ENCODE results near the gene AMIGO2. TPM values are rescaled to one million over a fixed set of nuclear protein-coding genes. Genes with fewer than 3 reads are reported as not detected.
A peak's percentile ranks its signal among the peaks of the same experiment; 100 is the strongest.
"Not testable (repeated sequence)": the region's sequence is repeated elsewhere in the genome, so short reads cannot be mapped to it uniquely, and the experiment has no call there.

AMIGO2 gene
- total RNA-seq, 4 donors from 2014 or later: 4.5 to 6.7 (median 6.6) TPM

- in situ Hi-C loops (cut with MboI; ENCODE audit: low pct_ligation_motif_present in 1 of 4, low pct_unique_long_range_greater_than_20kb in 1 of 4, low sequenced_read_pairs in 3 of 4): no loop called here
- no peaks in the 10 kb centered on the region for H3K27me3 ChIP-seq
- DNase-seq: no peak
- WGBS, 2 donors (ENCODE audit: low coverage in 1 of 2): 90 to 100% methylated on average over 1 of the region's 1 CpG
- H3K27ac ChIP-seq: peak overlapping the region in 3 of 4 donors; percentile 17 to 38 (median 21)
- no peaks in the 10 kb centered on the region for H3K36me3 ChIP-seq
- H3K4me3 ChIP-seq: no peak overlapping the region
- intact Hi-C loops (cut with DNase I; ENCODE audit: low total_unique reads): no loop called here
- TF ChIP-seq EP300 (IDR thresholded peaks at IDR 0.05; ENCODE audit: low read depth): no peak
- TF ChIP-seq POLR2AphosphoS5 (IDR thresholded peaks at IDR 0.05): no peak
- no peak for TF ChIP-seq POLR2A (IDR thresholded peaks at IDR 0.05)
- no peak for TF ChIP-seq CTCF (IDR thresholded peaks at IDR 0.05)
- H3K4me1 ChIP-seq: peaks cover 0 to 20% (median 4%) of the 10 kb centered on the region in 4 donors
- H3K9me3 ChIP-seq: no peaks in the 10 kb centered on the region
Measured at GRCh38 chr12:47067176-47067575, 12.6 kb downstream of the AMIGO2 start.

DNA sequence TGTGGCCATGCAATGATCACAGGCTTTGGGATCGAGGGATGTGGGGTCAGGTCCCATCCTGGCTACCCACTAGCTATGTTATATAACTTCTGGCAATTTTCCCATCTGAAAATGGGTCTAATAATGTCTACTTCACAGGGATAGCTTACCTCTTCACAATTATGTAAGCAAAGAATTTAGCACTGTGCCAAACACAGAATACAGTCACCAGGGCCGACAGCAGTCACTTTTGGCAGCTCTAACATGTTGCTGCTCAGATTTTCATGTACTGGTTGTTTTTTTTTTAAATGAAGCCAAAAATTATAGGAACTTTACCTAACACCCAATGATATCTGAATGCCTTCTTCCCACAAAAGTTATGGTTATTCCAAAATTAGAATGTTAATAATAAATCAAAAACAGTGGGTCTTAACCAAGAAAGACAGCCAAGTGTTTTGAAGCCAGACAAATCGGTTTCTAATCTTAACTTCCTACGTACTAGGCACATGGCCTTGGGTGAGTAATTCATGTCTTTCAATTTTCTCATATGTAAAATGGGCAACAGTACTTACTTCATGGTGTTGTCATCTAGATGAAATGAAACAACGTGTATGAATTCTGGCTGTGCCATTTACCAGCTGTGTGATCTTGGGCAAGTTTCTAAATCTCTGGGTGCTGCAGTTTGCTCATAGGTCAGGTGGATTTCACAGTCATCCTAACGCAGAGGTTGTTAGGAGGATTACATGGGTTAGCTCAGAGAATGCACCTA lies 13.3 kb downstream of the AMIGO2 start:
- Histone ChIP-seq H3K36me3 (no peaks in the 10 kb centered on the region), H3K4me3 (no peak overlapping the region), H3K9me3 (no peaks in the 10 kb centered on the region), H3K27me3 (no peaks in the 10 kb centered on the region), H3K4me1 (peaks cover 0 to 20% (median 4%) of the 10 kb centered on the region in 4 donors), H3K27ac (peak overlapping the region in 3 of 4 donors; percentile 17 to 58 (median 38))
- TF ChIP-seq POLR2AphosphoS5 (IDR thresholded peaks at IDR 0.05) (no peak), EP300 (IDR thresholded peaks at IDR 0.05; ENCODE audit: low read depth) (no peak), CTCF (IDR thresholded peaks at IDR 0.05) (no peak), POLR2A (IDR thresholded peaks at IDR 0.05) (no peak)
- WGBS, 2 donors (ENCODE audit: low coverage in 1 of 2): 68% methylated on average over 6 of the region's 6 CpGs
- intact Hi-C loops (cut with DNase I; ENCODE audit: low total_unique reads): no loop called here
- DNase-seq: no peak
- in situ Hi-C loops (cut with MboI; ENCODE audit: low pct_ligation_motif_present in 1 of 4, low pct_unique_long_range_greater_than_20kb in 1 of 4, low sequenced_read_pairs in 3 of 4): no loop called here

DNA sequence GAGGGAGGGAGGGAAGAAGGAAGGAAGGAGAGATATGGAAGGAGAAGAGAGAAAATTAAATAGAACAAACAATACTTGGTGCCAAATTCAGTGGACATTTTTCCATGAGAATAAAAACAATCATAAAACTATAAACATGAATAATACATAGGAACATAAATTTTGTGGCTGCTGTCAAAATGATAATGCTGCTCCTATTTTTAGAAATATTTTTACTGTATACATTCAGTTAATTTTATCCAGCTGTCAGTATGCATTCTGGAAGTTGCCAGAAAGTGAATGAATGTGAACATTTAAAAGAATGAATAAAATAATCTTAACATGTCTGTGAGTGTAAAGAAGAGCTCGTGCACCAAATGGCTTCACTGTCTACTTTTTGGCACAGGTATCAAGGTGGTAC lies 14.2 kb downstream of the AMIGO2 start:
- no peaks in the 10 kb centered on the region for H3K9me3 ChIP-seq
- TF ChIP-seq CTCF (IDR thresholded peaks at IDR 0.05) (no peak), POLR2AphosphoS5 (IDR thresholded peaks at IDR 0.05) (no peak), POLR2A (IDR thresholded peaks at IDR 0.05) (no peak), EP300 (IDR thresholded peaks at IDR 0.05; ENCODE audit: low read depth) (no peak)
- WGBS, 2 donors (ENCODE audit: low coverage in 1 of 2): 20 to 73% methylated on average over 1 of the region's 1 CpG
- peak overlapping the region in 2 of 4 donors; percentile 38 to 58 for H3K27ac ChIP-seq
- H3K4me1 ChIP-seq: peaks cover 0 to 20% (median 4%) of the 10 kb centered on the region in 4 donors
- no peak overlapping the region for H3K4me3 ChIP-seq
- H3K36me3 ChIP-seq: no peaks in the 10 kb centered on the region
- H3K27me3 ChIP-seq: no peaks in the 10 kb centered on the region
- in situ Hi-C loops (cut with MboI; ENCODE audit: low pct_ligation_motif_present in 1 of 4, low pct_unique_long_range_greater_than_20kb in 1 of 4, low sequenced_read_pairs in 3 of 4) (no loop called here), intact Hi-C loops (cut with DNase I; ENCODE audit: low total_unique reads) (no loop called here)
- no peak for DNase-seq

- H3K27me3 ChIP-seq; H3K9me3 ChIP-seq; H3K36me3 ChIP-seq; H3K4me3 ChIP-seq; H3K4me1 ChIP-seq; H3K27ac ChIP-seq; intact Hi-C loops (cut with DNase I; ENCODE audit: low total_unique reads); DNase-seq; in situ Hi-C loops (cut with MboI; ENCODE audit: low pct_ligation_motif_present in 1 of 4, low pct_unique_long_range_greater_than_20kb in 1 of 4, low sequenced_read_pairs in 3 of 4): not testable (repeated sequence)
- 94% methylated on average over 2 of the region's 2 CpGs; no CpG with 5 or more reads in 1 of the 2 donors for WGBS, 2 donors (ENCODE audit: low coverage in 1 of 2)
Measured at GRCh38 chr12:47058640-47059039, 21.1 kb downstream of the AMIGO2 start.

- 84% methylated on average over 12 of the region's 12 CpGs; no CpG with 5 or more reads in 1 of the 2 donors for WGBS, 2 donors (ENCODE audit: low coverage in 1 of 2)
- H3K36me3 ChIP-seq; intact Hi-C loops (cut with DNase I; ENCODE audit: low total_unique reads); DNase-seq; H3K27ac ChIP-seq; H3K9me3 ChIP-seq; in situ Hi-C loops (cut with MboI; ENCODE audit: low pct_ligation_motif_present in 1 of 4, low pct_unique_long_range_greater_than_20kb in 1 of 4, low sequenced_read_pairs in 3 of 4); H3K27me3 ChIP-seq; H3K4me3 ChIP-seq; H3K4me1 ChIP-seq: not testable (repeated sequence)
Measured at GRCh38 chr12:47056944-47057343, 22.8 kb downstream of the AMIGO2 start.

- H3K4me1 ChIP-seq; intact Hi-C loops (cut with DNase I; ENCODE audit: low total_unique reads); H3K4me3 ChIP-seq; H3K9me3 ChIP-seq; H3K27me3 ChIP-seq; in situ Hi-C loops (cut with MboI; ENCODE audit: low pct_ligation_motif_present in 1 of 4, low pct_unique_long_range_greater_than_20kb in 1 of 4, low sequenced_read_pairs in 3 of 4); DNase-seq; H3K36me3 ChIP-seq; H3K27ac ChIP-seq: not testable (repeated sequence)
- WGBS, 2 donors (ENCODE audit: low coverage in 1 of 2): 84% methylated on average over 2 to 3 of the region's 3 CpGs
Measured at GRCh38 chr12:47055856-47056255, 23.9 kb downstream of the AMIGO2 start.
